IMR-90 (cell line): ENCODE measurements around the gene CBY1. TPM values are rescaled to one million over a fixed set of nuclear protein-coding genes. Genes with fewer than 3 reads are reported as not detected.

Experiments
- ATAC-seq: fragments of 200-7000 bp; cut with Tn5 transposase; 2 replicates; pipeline ENCODE4 v1.9.1; 2020; ENCODE audit warnings: low read depth, mild to moderate bottlenecking, moderate library complexity
- BruUV-seq: library from RNA; stranded (reverse); fragments of 400-500 nt; replicated peaks from 2 replicates; lab custom pipeline; 2021; lab: Mats Ljungman, UMichigan
- CTCF ChIA-PET: fragments of 300-600 bp; formaldehyde crosslinking; extraction: SDS; loops from one replicate; lab custom pipeline; 2021; ENCODE audit warnings: antibody characterized with exemption; lab: Yijun Ruan, JAX
- POLR2A ChIA-PET: fragments of 300-600 bp; sonication (Branson Sonifier 250); formaldehyde crosslinking; loops from one replicate; lab custom pipeline; 2022; ENCODE audit warnings: antibody characterized with exemption; ENCODE audit not compliant: unreplicated experiment; lab: Charles Lee
- DNase-seq: peaks from one replicate; pipeline ENCODE4 v3.0.0; 2013
- H2AFZ ChIP-seq: replicated peaks from 2 replicates; pipeline ENCODE3; 2013; ENCODE audit warnings: low read length, mild to moderate bottlenecking; ENCODE audit not compliant: poor library complexity
- H2AK5ac ChIP-seq: 2 replicates; pipeline ENCODE4 v1.6.1; 2013; ENCODE audit warnings: low read depth, low read length, inconsistent platforms
- H2AK9ac ChIP-seq: replicated peaks from 2 replicates; pipeline ENCODE3; 2013; ENCODE audit warnings: mild to moderate bottlenecking, low read depth, low read length, moderate library complexity; ENCODE audit not compliant: poor library complexity
- H2BK120ac ChIP-seq: 2 replicates; pipeline ENCODE4 v1.6.1; 2013; ENCODE audit warnings: low read depth, low read length, inconsistent platforms
- H2BK15ac ChIP-seq: 3 replicates; pipeline ENCODE4 v1.6.1; 2013; ENCODE audit warnings: low read depth, low read length, inconsistent platforms
- H2BK20ac ChIP-seq: 2 replicates; pipeline ENCODE4 v1.6.1; 2013; ENCODE audit warnings: low read depth, mild to moderate bottlenecking, inconsistent platforms, low read length, moderate library complexity
- H2BK5ac ChIP-seq: 2 replicates; pipeline ENCODE4 v1.6.1; 2013; ENCODE audit warnings: mild to moderate bottlenecking, low read depth, low read length, inconsistent platforms; ENCODE audit not compliant: poor library complexity, severe bottlenecking
- H3K14ac ChIP-seq: replicated peaks from 2 replicates; pipeline ENCODE4 v1.6.1; 2013; ENCODE audit warnings: low read depth, low read length, inconsistent platforms
- H3K18ac ChIP-seq: 2 replicates; pipeline ENCODE4 v1.6.1; 2013; ENCODE audit warnings: low read depth, low read length, control low read depth
- H3K23ac ChIP-seq: 2 replicates; pipeline ENCODE4 v1.6.1; 2013; ENCODE audit warnings: low read depth, low read length, inconsistent platforms
- H3K27ac ChIP-seq: 2 replicates; pipeline ENCODE4 v1.5.1; 2013; ENCODE audit warnings: mild to moderate bottlenecking, control low read depth, low read length; ENCODE audit not compliant: insufficient read depth
- H3K27me3 ChIP-seq: 2 replicates; pipeline ENCODE4 v1.6.1; 2013; ENCODE audit warnings: low read length; ENCODE audit not compliant: control insufficient read depth, insufficient read depth
- H3K36me3 ChIP-seq: 2 replicates; pipeline ENCODE4 v1.6.1; 2013; ENCODE audit warnings: low read length, mixed read lengths; ENCODE audit not compliant: control insufficient read depth, insufficient read depth
- H3K4ac ChIP-seq: 2 replicates; pipeline ENCODE4 v1.6.1; 2013; ENCODE audit warnings: low read depth, low read length, inconsistent platforms
- H3K4me1 ChIP-seq: 2 replicates; pipeline ENCODE4 v1.6.1; 2013; ENCODE audit warnings: low read length, mixed read lengths; ENCODE audit not compliant: control insufficient read depth, insufficient read depth
- H3K4me2 ChIP-seq: 2 replicates; pipeline ENCODE4 v1.6.1; 2013; ENCODE audit warnings: low read depth, mild to moderate bottlenecking, control low read depth, low read length, moderate library complexity
- H3K4me3 ChIP-seq: 2 replicates; pipeline ENCODE4 v1.5.1; 2013; ENCODE audit warnings: low read depth, mild to moderate bottlenecking, control low read depth, low read length, moderate library complexity; ENCODE audit not compliant: insufficient read depth
- H3K56ac ChIP-seq: 2 replicates; pipeline ENCODE4 v1.6.1; 2013; ENCODE audit warnings: low read length, inconsistent platforms; ENCODE audit not compliant: insufficient read depth; ENCODE audit errors: extremely low read depth
- H3K79me1 ChIP-seq, 2 experiments: 2 replicates each; pipeline ENCODE4 v1.6.1; 2013; ENCODE audit warnings: low read length in 2 of 2, inconsistent platforms in 1 of 2, low read depth in 1 of 2
- H3K9ac ChIP-seq: 2 replicates; pipeline ENCODE4 v1.6.1; 2013; ENCODE audit warnings: low read depth, low read length, control low read depth
- H3K9me1 ChIP-seq: 2 replicates; pipeline ENCODE4 v1.6.1; 2013; ENCODE audit warnings: low read length, inconsistent platforms; ENCODE audit not compliant: insufficient read depth
- H3K9me3 ChIP-seq: 2 replicates; pipeline ENCODE4 v1.6.1; 2013; ENCODE audit warnings: low read length; ENCODE audit not compliant: control insufficient read depth, insufficient read depth
- H4K20me1 ChIP-seq: 2 replicates; pipeline ENCODE4 v1.6.1; 2013; ENCODE audit warnings: low read length, inconsistent platforms; ENCODE audit not compliant: insufficient read depth
- H4K5ac ChIP-seq: 2 replicates; pipeline ENCODE4 v1.6.1; 2013; ENCODE audit warnings: mild to moderate bottlenecking, low read depth, low read length, control low read depth
- H4K8ac ChIP-seq, 2 experiments: 2 replicates each; pipeline ENCODE4 v1.6.1; 2013; ENCODE audit warnings: low read depth in 2 of 2, low read length in 2 of 2, control low read depth in 1 of 2, inconsistent platforms in 1 of 2
- H4K91ac ChIP-seq: 2 replicates; pipeline ENCODE4 v1.6.1; 2013; ENCODE audit warnings: low read depth, low read length, inconsistent platforms; ENCODE audit not compliant: insufficient read depth
- BHLHE40 ChIP-seq: fragments of 150-350 bp; IDR thresholded peaks from 2 replicates; pipeline ENCODE4 v1.6.1; 2016; ENCODE audit warnings: mild to moderate bottlenecking, low read depth, low read length
- CEBPB ChIP-seq: IDR thresholded peaks from 2 replicates; pipeline ENCODE4 v1.6.1; 2012; ENCODE audit warnings: low read depth, low read length, improper control_type of control experiment
- CHD1 ChIP-seq: IDR thresholded peaks from 2 replicates; pipeline ENCODE4 v1.6.1; 2012; ENCODE audit warnings: low read depth, low read length, improper control_type of control experiment
- FOS ChIP-seq: fragments of 150-350 bp; IDR thresholded peaks from 2 replicates; pipeline ENCODE4 v1.6.1; 2016; ENCODE audit warnings: low read depth, low read length
- MAFK ChIP-seq: IDR thresholded peaks from 2 replicates; pipeline ENCODE4 v1.6.1; 2012; ENCODE audit warnings: low read depth, low read length, improper control_type of control experiment
- MAZ ChIP-seq: IDR thresholded peaks from 2 replicates; pipeline ENCODE4 v1.6.1; 2012; ENCODE audit warnings: low read depth, mild to moderate bottlenecking, low read length, improper control_type of control experiment, moderate library complexity, borderline replicate concordance
- MXI1 ChIP-seq: IDR thresholded peaks from 2 replicates; pipeline ENCODE4 v1.6.1; 2012; ENCODE audit warnings: low read depth, mild to moderate bottlenecking, low read length, moderate library complexity, borderline replicate concordance
- NFE2L2 ChIP-seq: fragments of 150-350 bp; IDR thresholded peaks from 2 replicates; pipeline ENCODE4 v1.6.1; 2016; ENCODE audit warnings: low read depth, mild to moderate bottlenecking, low read length
- POLR2A ChIP-seq: IDR thresholded peaks from 2 replicates; pipeline ENCODE4 v1.6.1; 2012; ENCODE audit warnings: mild to moderate bottlenecking, low read depth, low read length
- RAD21 ChIP-seq: IDR thresholded peaks from 2 replicates; pipeline ENCODE4 v1.6.1; 2012; ENCODE audit warnings: low read length, improper control_type of control experiment
- RCOR1 ChIP-seq: IDR thresholded peaks from 2 replicates; pipeline ENCODE4 v1.6.1; 2012; ENCODE audit warnings: mild to moderate bottlenecking, low read length, improper control_type of control experiment; ENCODE audit not compliant: insufficient replicate concordance
- RFX5 ChIP-seq: IDR thresholded peaks from 2 replicates; pipeline ENCODE4 v1.8.0; 2012; ENCODE audit warnings: low read depth, mild to moderate bottlenecking, low read length, moderate library complexity
- SMC3 ChIP-seq: fragments of 150-350 bp; IDR thresholded peaks from 2 replicates; pipeline ENCODE4 v1.6.1; 2016; ENCODE audit warnings: low read depth, mild to moderate bottlenecking, antibody characterized with exemption, low read length, moderate library complexity
- WGBS, 2 experiments: methylation state at CpG; one replicate each; pipeline versions ENCODE4 v1.1.5 to v1.1.7; 2013; ENCODE audit warnings: missing lambda C conversion rate in 2 of 2; ENCODE audit not compliant: insufficient read length in 1 of 2; ENCODE audit errors: extremely low coverage in 2 of 2; 5-methylcytosine and 5-hydroxymethylcytosine counted together
- dilution Hi-C: fragments of 300-500 bp; cut with HindIII; formaldehyde crosslinking; loops from one replicate; pipeline ENCODE4 v1.14.3; 2018; ENCODE audit warnings: low sequenced_read_pairs; ENCODE audit not compliant: unreplicated experiment
- in situ Hi-C: fragments of 300-500 bp; cut with MboI; formaldehyde crosslinking; loops from 3 replicates; pipeline ENCODE4 v1.14.3; 2019; ENCODE audit warnings: low sequenced_read_pairs, inconsistent platforms, mixed read lengths
- intact Hi-C: fragments of 100-400 bp; cut with micrococcal nuclease; formaldehyde crosslinking; loops from 2 replicates; pipeline ENCODE4 v1.10.0; 2022
- polyA plus RNA-seq, 3 experiments: library from polyadenylated mRNA; depleted of rRNA; stranded (reverse); fragments of >200 nt; gene quantifications; 2 replicates each; pipeline ENCODE4 v1.2.3, GENCODE V29; 2012; ENCODE audit warnings: low replicate concordance in 1 of 3
- total RNA-seq: library from RNA; depleted of rRNA; stranded (reverse); fragments of >200 nt; gene quantifications from 2 replicates; pipeline ENCODE4 v1.2.3, GENCODE V29; 2012
- TF ChIP-seq, protein P1 (sequence below): conservative IDR thresholded peaks from 2 replicates; pipeline ENCODE4 v1.5.1; 2012; ENCODE audit warnings: mild to moderate bottlenecking, low read depth, low read length, improper control_type of control experiment
- TF ChIP-seq, protein P2 (sequence below): fragments of 150-350 bp; IDR thresholded peaks from 2 replicates; pipeline ENCODE4 v1.6.1; 2016; ENCODE audit warnings: low read depth, mild to moderate bottlenecking, low read length, moderate library complexity, borderline replicate concordance
- TF ChIP-seq, protein P3 (sequence below): fragments of 150-350 bp; IDR thresholded peaks from 2 replicates; pipeline ENCODE4 v1.6.1; 2017; ENCODE audit warnings: mild to moderate bottlenecking, antibody characterized with exemption, low read length, low read depth

CBY1 gene
- total and polyA plus RNA-seq, 2 of the 4 experiments (the other 2 are of a cell fraction): 13.8 to 30.0 TPM

- POLR2A ChIA-PET: no interaction called here
- peaks cover 12% of the 10 kb centered on the region for H4K20me1 ChIP-seq
- H3K9me1 ChIP-seq: peaks cover 6% of the 10 kb centered on the region
Measured at GRCh38 chr22:38689651-38690050, 33.2 kb downstream of the CBY1 start.

More at GRCh38 chr22:38689651-38690050, 33.2 kb downstream of the CBY1 start:
- in situ Hi-C loops (no loop called here), intact Hi-C loops (no loop called here), dilution Hi-C loops (no loop called here)
- Histone ChIP-seq H4K5ac (no peak overlapping the region), H2AK9ac (no peak overlapping the region), H2BK120ac (no peak overlapping the region), H2AK5ac (no peak overlapping the region), H3K9ac (no peak overlapping the region), H3K27me3 (no peaks in the 10 kb centered on the region), H3K4me2 (no peak overlapping the region), H3K4ac (no peak overlapping the region), H3K79me1 (peaks cover 29 to 57% of the 10 kb centered on the region in 2 experiments), H3K14ac (no peak overlapping the region), H3K4me3 (no peak overlapping the region), H3K4me1 (no peaks in the 10 kb centered on the region), H2AFZ (no peak overlapping the region), H4K91ac (no peak overlapping the region), H4K8ac (no peak overlapping the region), H3K9me3 (no peaks in the 10 kb centered on the region), H2BK5ac (no peak overlapping the region), H3K36me3 (peaks cover 53% of the 10 kb centered on the region), H3K56ac (no peak overlapping the region), H2BK20ac (no peak overlapping the region), H3K27ac (no peak overlapping the region), H2BK15ac (no peak overlapping the region), H3K18ac (no peak overlapping the region), H3K23ac (no peak overlapping the region)
- ATAC-seq (no peak), DNase-seq (no peak)
- CTCF ChIA-PET: no interaction called here
- no CpG with 5 or more reads among the region's 1 CpG for WGBS, 2 experiments
- TF ChIP-seq RAD21 (no peak), BHLHE40 (no peak), NFE2L2 (no peak), CHD1 (no peak), RCOR1 (no peak), POLR2A (no peak), MXI1 (no peak), FOS (no peak), SMC3 (no peak), RFX5 (no peak), MAFK (no peak), MAZ (no peak), CEBPB (no peak)
- TF ChIP-seq, protein P1, sequence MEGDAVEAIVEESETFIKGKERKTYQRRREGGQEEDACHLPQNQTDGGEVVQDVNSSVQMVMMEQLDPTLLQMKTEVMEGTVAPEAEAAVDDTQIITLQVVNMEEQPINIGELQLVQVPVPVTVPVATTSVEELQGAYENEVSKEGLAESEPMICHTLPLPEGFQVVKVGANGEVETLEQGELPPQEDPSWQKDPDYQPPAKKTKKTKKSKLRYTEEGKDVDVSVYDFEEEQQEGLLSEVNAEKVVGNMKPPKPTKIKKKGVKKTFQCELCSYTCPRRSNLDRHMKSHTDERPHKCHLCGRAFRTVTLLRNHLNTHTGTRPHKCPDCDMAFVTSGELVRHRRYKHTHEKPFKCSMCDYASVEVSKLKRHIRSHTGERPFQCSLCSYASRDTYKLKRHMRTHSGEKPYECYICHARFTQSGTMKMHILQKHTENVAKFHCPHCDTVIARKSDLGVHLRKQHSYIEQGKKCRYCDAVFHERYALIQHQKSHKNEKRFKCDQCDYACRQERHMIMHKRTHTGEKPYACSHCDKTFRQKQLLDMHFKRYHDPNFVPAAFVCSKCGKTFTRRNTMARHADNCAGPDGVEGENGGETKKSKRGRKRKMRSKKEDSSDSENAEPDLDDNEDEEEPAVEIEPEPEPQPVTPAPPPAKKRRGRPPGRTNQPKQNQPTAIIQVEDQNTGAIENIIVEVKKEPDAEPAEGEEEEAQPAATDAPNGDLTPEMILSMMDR: no peak
- TF ChIP-seq, protein P2, sequence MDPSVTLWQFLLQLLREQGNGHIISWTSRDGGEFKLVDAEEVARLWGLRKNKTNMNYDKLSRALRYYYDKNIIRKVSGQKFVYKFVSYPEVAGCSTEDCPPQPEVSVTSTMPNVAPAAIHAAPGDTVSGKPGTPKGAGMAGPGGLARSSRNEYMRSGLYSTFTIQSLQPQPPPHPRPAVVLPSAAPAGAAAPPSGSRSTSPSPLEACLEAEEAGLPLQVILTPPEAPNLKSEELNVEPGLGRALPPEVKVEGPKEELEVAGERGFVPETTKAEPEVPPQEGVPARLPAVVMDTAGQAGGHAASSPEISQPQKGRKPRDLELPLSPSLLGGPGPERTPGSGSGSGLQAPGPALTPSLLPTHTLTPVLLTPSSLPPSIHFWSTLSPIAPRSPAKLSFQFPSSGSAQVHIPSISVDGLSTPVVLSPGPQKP: no peak
- TF ChIP-seq, protein P3, sequence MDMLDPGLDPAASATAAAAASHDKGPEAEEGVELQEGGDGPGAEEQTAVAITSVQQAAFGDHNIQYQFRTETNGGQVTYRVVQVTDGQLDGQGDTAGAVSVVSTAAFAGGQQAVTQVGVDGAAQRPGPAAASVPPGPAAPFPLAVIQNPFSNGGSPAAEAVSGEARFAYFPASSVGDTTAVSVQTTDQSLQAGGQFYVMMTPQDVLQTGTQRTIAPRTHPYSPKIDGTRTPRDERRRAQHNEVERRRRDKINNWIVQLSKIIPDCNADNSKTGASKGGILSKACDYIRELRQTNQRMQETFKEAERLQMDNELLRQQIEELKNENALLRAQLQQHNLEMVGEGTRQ: no peak
- no TSS peak for BruUV-seq
